CD14-positive monocyte (primary cell): Measurements from ENCODE around the gene TFAP2C. TPM values are rescaled to one million over a fixed set of nuclear protein-coding genes. Genes with fewer than 3 reads are reported as not detected.

Experiments used
- DNase-seq, 3 donors: peaks; one replicate each; pipeline ENCODE4 v3.0.0-alpha.2; 2011 to 2022
- H2AFZ ChIP-seq: 2 replicates; pipeline ENCODE4 v1.6.0; 2012; ENCODE audit warnings: mild to moderate bottlenecking, low read depth, low read length, inconsistent platforms; ENCODE audit not compliant: insufficient read depth, poor library complexity, severe bottlenecking
- H3K27ac ChIP-seq, 2 donors: 1 replicate in 1 of 2; 2 replicates in 1 of 2; pipeline ENCODE4 v1.5.1; 2012 to 2013; ENCODE audit warnings: low read length in 2 of 2, control low read depth in 1 of 2, inconsistent platforms in 1 of 2, low read depth in 1 of 2, mild to moderate bottlenecking in 1 of 2
- H3K27me3 ChIP-seq, 2 donors: one replicate each; pipeline versions ENCODE4 v1.6.0 to v1.6.1; 2011 to 2013; ENCODE audit warnings: low read length in 2 of 2; ENCODE audit not compliant: control insufficient read depth in 2 of 2, insufficient read depth in 2 of 2
- H3K36me3 ChIP-seq, 2 donors: replicated peaks in 1 of 2; 1 replicate in 1 of 2; 2 replicates in 1 of 2; pipeline versions ENCODE4 v1.5.1 to v1.6.1; 2012 to 2013; ENCODE audit warnings: low read length in 2 of 2, control low read depth in 1 of 2, inconsistent platforms in 1 of 2, mild to moderate bottlenecking in 1 of 2; ENCODE audit not compliant: insufficient read depth in 2 of 2, control insufficient read depth in 1 of 2
- H3K4me1 ChIP-seq, 2 donors: 1 replicate in 1 of 2; 2 replicates in 1 of 2; pipeline versions ENCODE4 v1.5.1 to v1.6.1; 2012 to 2013; ENCODE audit warnings: low read length in 2 of 2, control low read depth in 1 of 2, inconsistent platforms in 1 of 2, mild to moderate bottlenecking in 1 of 2, moderate library complexity in 1 of 2; ENCODE audit not compliant: insufficient read depth in 2 of 2, control insufficient read depth in 1 of 2
- H3K4me2 ChIP-seq: replicated peaks from 2 replicates; pipeline ENCODE3; 2012; ENCODE audit warnings: low read length, moderate library complexity, mild to moderate bottlenecking; ENCODE audit not compliant: poor library complexity, severe bottlenecking; ENCODE audit errors: extremely low read depth
- H3K4me3 ChIP-seq, 3 experiments: fragments of 200-600 bp in 1 of 3; sonication (generic) in 1 of 3; replicated peaks in 1 of 3; 1 replicate in 2 of 3; 2 replicates in 1 of 3; pipeline ENCODE4 v1.5.1; 2011 to 2013; ENCODE audit warnings: low read length in 3 of 3, mild to moderate bottlenecking in 3 of 3, control low read depth in 2 of 3, low read depth in 2 of 3, inconsistent platforms in 1 of 3, moderate library complexity in 1 of 3
- H3K79me2 ChIP-seq: 2 replicates; pipeline ENCODE4 v1.6.0; 2012; ENCODE audit warnings: mild to moderate bottlenecking, control low read depth, inconsistent platforms, low read length, moderate library complexity; ENCODE audit not compliant: insufficient read depth
- H3K9ac ChIP-seq: 2 replicates; pipeline ENCODE4 v1.6.0; 2017; ENCODE audit warnings: low read length, mild to moderate bottlenecking; ENCODE audit not compliant: insufficient read depth, poor library complexity, severe bottlenecking
- H3K9me3 ChIP-seq, 2 donors: replicated peaks in 1 of 2; 1 replicate in 1 of 2; 2 replicates in 1 of 2; pipeline versions ENCODE4 v1.5.1 to v1.6.1; 2012 to 2013; ENCODE audit warnings: low read length in 2 of 2, control low read depth in 1 of 2; ENCODE audit not compliant: control insufficient read depth in 1 of 2, insufficient read depth in 1 of 2
- H4K20me1 ChIP-seq: 2 replicates; pipeline ENCODE4 v1.6.0; 2012; ENCODE audit warnings: mild to moderate bottlenecking, low read length, control low read depth, moderate library complexity; ENCODE audit not compliant: insufficient read depth
- H3K27ac Mint-ChIP-seq, 7 donors: one replicate each; pipeline ENCODE4 v1.8.0; 2020; ENCODE audit warnings: mild to moderate bottlenecking in 7 of 7, mixed read lengths in 7 of 7, moderate library complexity in 6 of 7, inconsistent platforms in 2 of 7
- H3K27me3 Mint-ChIP-seq, 3 donors: one replicate each; pipeline ENCODE4 v1.8.0; 2021 to 2022; ENCODE audit warnings: low read depth in 3 of 3, mild to moderate bottlenecking in 3 of 3, mixed read lengths in 3 of 3, moderate library complexity in 3 of 3, inconsistent platforms in 1 of 3
- H3K36me3 Mint-ChIP-seq, 2 donors: one replicate each; pipeline ENCODE4 v1.8.0; 2020; ENCODE audit warnings: mixed read lengths in 2 of 2, inconsistent platforms in 1 of 2, mild to moderate bottlenecking in 1 of 2
- H3K4me1 Mint-ChIP-seq: one replicate; pipeline ENCODE4 v1.8.0; 2020; ENCODE audit warnings: mild to moderate bottlenecking, mixed read lengths
- H3K4me3 Mint-ChIP-seq, 2 donors: one replicate each; pipeline ENCODE4 v1.8.0; 2020; ENCODE audit warnings: mild to moderate bottlenecking in 2 of 2, mixed read lengths in 2 of 2, moderate library complexity in 1 of 2
- H3K9me3 Mint-ChIP-seq, 7 donors: one replicate each; pipeline ENCODE4 v1.8.0; 2020 to 2022; ENCODE audit warnings: mixed read lengths in 7 of 7, mild to moderate bottlenecking in 6 of 7, moderate library complexity in 6 of 7, inconsistent platforms in 2 of 7
- WGBS: methylation state at CpG from one replicate; pipeline ENCODE4 v1.1.5; 2013; ENCODE audit warnings: missing lambda C conversion rate; ENCODE audit not compliant: insufficient coverage; 5-methylcytosine and 5-hydroxymethylcytosine counted together
- intact Hi-C, 2 donors: fragments of 100-400 bp; cut with micrococcal nuclease; formaldehyde crosslinking; loops; one replicate each; pipeline versions ENCODE4 v1.15.0 to v1.15.1; 2023
- polyA plus RNA-seq, 3 donors: library from polyadenylated mRNA; depleted of rRNA in 1 of 3; unstranded in 2 of 3; stranded (reverse) in 1 of 3; fragments of 300-500 nt in 2 of 3; fragments of >200 nt in 1 of 3; fragmentation: Illumina TruSeq in 2 of 3; gene quantifications; 1 replicate in 2 of 3; 2 replicates in 1 of 3; pipeline ENCODE4 v1.2.3, GENCODE V29; 2012 to 2021
- TF ChIP-seq, protein P1 (sequence below): fragments of 200-600 bp; IDR thresholded peaks from one replicate; pipeline ENCODE4 v1.8.0; 2022; ENCODE audit warnings: antibody characterized with exemption, mild to moderate bottlenecking

The TFAP2C gene
- polyA plus RNA-seq, 3 donors, result not detected

DNA sequence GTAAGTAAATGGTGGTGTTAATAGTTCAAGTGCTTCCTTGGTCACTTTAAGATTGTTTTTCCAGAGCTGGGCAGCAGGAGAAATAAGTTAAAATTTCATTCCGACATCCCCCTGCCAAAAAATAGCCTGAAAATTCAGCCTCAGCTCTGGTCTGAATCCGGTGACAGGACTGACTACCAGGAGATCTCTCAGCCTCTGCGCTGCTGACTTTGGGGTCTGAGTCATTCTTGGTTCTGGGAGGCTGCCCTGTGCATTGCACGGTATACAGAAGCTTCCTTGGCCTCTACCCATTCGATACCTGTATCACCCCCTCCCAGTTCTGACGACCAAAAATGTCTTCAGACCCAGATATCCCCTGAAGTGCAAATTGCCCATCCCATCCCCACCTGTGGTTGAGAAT lies 36.3 kb upstream of the TFAP2C start:
- TF ChIP-seq, protein P1, sequence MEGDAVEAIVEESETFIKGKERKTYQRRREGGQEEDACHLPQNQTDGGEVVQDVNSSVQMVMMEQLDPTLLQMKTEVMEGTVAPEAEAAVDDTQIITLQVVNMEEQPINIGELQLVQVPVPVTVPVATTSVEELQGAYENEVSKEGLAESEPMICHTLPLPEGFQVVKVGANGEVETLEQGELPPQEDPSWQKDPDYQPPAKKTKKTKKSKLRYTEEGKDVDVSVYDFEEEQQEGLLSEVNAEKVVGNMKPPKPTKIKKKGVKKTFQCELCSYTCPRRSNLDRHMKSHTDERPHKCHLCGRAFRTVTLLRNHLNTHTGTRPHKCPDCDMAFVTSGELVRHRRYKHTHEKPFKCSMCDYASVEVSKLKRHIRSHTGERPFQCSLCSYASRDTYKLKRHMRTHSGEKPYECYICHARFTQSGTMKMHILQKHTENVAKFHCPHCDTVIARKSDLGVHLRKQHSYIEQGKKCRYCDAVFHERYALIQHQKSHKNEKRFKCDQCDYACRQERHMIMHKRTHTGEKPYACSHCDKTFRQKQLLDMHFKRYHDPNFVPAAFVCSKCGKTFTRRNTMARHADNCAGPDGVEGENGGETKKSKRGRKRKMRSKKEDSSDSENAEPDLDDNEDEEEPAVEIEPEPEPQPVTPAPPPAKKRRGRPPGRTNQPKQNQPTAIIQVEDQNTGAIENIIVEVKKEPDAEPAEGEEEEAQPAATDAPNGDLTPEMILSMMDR, result no peak
- Histone ChIP-seq H2AFZ (no peak overlapping the region), H3K9ac (no peak overlapping the region), H3K4me1 (no peaks in the 10 kb centered on the region), H3K9me3 (no peaks in the 10 kb centered on the region), H3K36me3 (no peaks in the 10 kb centered on the region), H4K20me1 (no peaks in the 10 kb centered on the region), H3K27ac (no peak overlapping the region), H3K4me2 (no peak overlapping the region), H3K4me3 (no peak overlapping the region), H3K27me3 (no peaks in the 10 kb centered on the region), H3K79me2 (no peaks in the 10 kb centered on the region)
- no peaks in the 10 kb centered on the region for H3K4me1 Mint-ChIP-seq
- 96% methylated on average over 3 of the region's 6 CpGs for WGBS
- no peak for DNase-seq
- no peak overlapping the region for H3K27ac Mint-ChIP-seq
- peaks cover 8 to 13% (median 8%) of the 10 kb centered on the region in 3 donors for H3K27me3 Mint-ChIP-seq
- intact Hi-C loops, result no loop called here
- no peak overlapping the region for H3K4me3 Mint-ChIP-seq
- H3K9me3 Mint-ChIP-seq, result no peaks in the 10 kb centered on the region
- no peaks in the 10 kb centered on the region for H3K36me3 Mint-ChIP-seq

DNA sequence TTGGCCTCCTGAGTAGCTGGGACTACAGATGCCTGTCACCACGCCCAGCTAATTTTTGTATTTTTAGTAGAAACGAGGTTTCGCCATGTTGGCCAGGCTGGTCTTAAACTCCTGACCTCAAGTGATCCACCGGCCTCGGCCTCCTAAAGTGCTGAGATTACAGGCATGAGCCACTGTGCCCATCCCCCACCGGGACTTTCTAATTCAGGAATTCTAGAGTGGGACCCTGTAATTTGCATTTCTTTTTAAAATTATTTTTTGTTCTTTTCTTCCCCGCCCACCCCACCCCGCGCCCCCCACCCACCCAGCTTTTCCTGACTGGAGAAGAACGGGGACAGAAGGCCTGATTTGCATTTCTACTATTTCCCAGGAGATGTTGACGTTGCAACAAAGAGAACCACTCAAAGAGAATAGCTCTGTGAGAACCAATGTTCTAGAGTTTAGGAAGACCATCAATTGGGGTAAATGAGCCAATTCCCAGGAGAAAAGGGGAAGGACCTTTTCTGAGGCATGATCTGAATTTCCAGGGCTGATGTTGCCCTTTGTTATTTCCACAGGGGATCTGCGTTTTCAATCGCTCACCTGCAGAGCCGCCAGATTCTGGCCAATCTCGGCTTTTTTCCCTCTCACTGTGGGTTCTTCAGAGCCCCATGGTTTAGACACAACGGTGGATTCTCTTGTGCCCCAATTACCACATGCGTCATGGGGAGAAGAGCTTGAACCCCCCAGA lies 33.2 kb upstream of the TFAP2C start:
- Mint-ChIP-seq H3K27ac (no peak overlapping the region), H3K9me3 (no peaks in the 10 kb centered on the region), H3K36me3 (no peaks in the 10 kb centered on the region), H3K4me3 (no peak overlapping the region), H3K4me1 (no peaks in the 10 kb centered on the region), H3K27me3 (peaks cover 3 to 19% (median 11%) of the 10 kb centered on the region in 3 donors)
- intact Hi-C loops, result no loop called here
- no peak for DNase-seq
- H3K27me3 ChIP-seq, result no peaks in the 10 kb centered on the region
- no peaks in the 10 kb centered on the region for H3K36me3 ChIP-seq
- 90% methylated on average over 4 of the region's 17 CpGs for WGBS
- no peak overlapping the region for H3K4me3 ChIP-seq
- TF ChIP-seq, protein P1, result no peak
- no peak overlapping the region for H2AFZ ChIP-seq
- no peaks in the 10 kb centered on the region for H3K79me2 ChIP-seq
- no peaks in the 10 kb centered on the region for H3K4me1 ChIP-seq
- no peaks in the 10 kb centered on the region for H3K9me3 ChIP-seq
- no peaks in the 10 kb centered on the region for H4K20me1 ChIP-seq
- no peak overlapping the region for H3K27ac ChIP-seq
- no peak overlapping the region for H3K4me2 ChIP-seq
- no peak overlapping the region for H3K9ac ChIP-seq
